GM08714 (cell line): ENCODE data around the gene ESAM.

Experiments used
- H3K4me3 ChIP-seq: fragments of 200-500 bp; sonication (Bioruptor generic); 2 replicates; pipeline ENCODE4 v1.5.1; 2014; ENCODE audit warnings: mild to moderate bottlenecking, low read length, inconsistent platforms
- ZNF274 ChIP-seq: IDR thresholded peaks from 2 replicates; pipeline ENCODE4 v1.6.1; 2012; ENCODE audit warnings: mild to moderate bottlenecking, low read depth, low read length

The ESAM gene

GRCh38 chr11:124718801-124719200, 43.3 kb downstream of the ESAM start:
- no peak overlapping the region for H3K4me3 ChIP-seq
- TF ChIP-seq ZNF274 = no peak

DNA sequence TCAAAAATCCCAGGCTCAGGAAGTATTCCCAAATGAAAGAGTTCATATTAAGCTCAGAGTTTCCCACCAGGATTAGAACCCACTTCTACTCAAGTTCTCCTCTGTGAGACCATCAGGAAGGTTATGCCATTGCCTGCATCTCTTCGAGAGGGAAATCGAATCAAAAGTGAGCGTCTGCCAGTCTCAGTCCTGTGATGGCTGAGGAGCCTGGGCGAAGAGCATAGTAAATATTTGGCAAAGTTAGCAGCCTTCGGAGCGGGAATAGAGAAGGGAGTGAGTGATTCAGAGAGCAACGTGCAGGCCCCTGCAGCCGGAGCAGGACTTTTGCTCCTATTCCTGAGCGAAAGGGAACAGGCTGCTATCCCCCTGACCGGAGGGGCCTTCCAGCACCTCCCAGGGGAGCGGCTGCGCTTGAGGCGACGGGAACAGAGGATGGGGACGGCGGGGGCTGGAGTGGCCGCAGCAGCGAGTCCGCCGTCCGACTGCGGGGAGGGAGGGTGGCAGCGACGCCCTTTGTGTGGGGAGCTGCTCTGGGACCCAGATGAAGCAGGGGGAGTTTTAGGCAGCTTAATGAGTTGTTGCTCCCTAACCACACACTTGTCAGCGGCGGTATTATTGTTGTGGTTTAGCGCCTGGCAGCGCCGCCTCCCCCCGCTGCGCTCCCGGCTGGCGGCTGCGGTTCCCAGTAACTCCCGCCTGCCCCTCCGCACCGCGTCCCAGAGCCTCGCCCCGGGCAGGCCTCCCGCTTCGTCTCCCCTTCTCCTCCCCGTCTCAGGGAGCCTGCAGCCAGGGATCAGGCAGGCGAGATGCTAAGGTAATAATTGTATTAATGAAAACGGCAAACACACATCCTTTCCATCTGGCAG, 44.1 kb downstream of the ESAM start:
- TF ChIP-seq ZNF274 = no peak
- peak overlapping the region; percentile 29; the same call in 1 of the 2 replicates for H3K4me3 ChIP-seq

- TF ChIP-seq ZNF274 = no peak
- peak overlapping the region; percentile 29; the same call in 1 of the 2 replicates for H3K4me3 ChIP-seq
These were observed 44.7 kb downstream of the ESAM start for GRCh38 chr11:124717421-124717785.

- H3K4me3 ChIP-seq = no peak overlapping the region
- TF ChIP-seq ZNF274 = no peak
These were observed 45.5 kb downstream of the ESAM start for GRCh38 chr11:124716591-124716990.

DNA sequence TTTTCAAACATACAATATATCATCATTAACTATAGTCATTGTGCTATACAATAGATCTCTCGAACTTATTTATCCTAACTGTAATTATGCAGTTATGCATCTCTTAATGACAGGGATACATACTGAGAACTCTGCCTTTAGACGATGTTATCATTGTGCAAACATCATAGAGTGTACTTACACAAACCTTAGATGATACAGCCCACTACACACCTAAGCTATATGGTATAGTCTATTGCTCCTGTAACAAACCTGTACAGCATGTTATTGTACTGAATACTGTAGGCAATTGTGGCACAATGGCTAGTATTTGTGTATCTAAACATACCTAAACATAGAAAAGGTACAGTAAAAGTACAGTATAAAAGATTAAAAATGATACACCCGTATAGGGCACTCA, 49.7 kb downstream of the ESAM start:
- no peak overlapping the region for H3K4me3 ChIP-seq
- TF ChIP-seq ZNF274 = no peak

DNA sequence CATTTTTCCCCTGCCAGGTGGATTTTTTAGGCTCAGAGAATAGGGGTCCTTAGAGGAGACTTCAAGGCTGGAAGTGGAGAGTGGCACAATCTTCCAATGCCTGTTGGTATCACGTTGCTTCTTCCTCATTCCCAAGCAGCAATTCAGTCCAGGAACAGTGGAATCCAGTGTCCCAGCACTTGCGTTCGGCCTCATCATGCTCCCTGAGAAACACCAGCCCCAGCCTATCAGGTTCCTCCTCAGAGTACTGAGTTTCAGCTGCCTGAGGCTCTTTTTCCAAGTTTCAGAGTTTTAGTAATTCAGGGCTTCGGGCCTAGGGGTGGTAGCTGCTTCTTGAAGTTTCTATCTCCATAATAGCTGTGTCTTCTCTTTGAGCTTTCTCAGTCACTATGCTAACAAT, 54.3 kb downstream of the ESAM start:
- TF ChIP-seq ZNF274 = no peak
- H3K4me3 ChIP-seq = no peak overlapping the region
